Inflammatory macrophage treated with lipopolysaccharide for 4 hours (primary cell): ENCODE measurements around the gene TTLL6.
A peak's percentile ranks its signal among the peaks of the same experiment; 100 is the strongest.
"Not testable (repeated sequence)": the region's sequence is repeated elsewhere in the genome, so short reads cannot be mapped to it uniquely, and the experiment has no call there.

Source experiments
- DNase-seq: peaks from one replicate; pipeline ENCODE4 v3.0.0-alpha.2; 2020

TTLL6 gene

DNA sequence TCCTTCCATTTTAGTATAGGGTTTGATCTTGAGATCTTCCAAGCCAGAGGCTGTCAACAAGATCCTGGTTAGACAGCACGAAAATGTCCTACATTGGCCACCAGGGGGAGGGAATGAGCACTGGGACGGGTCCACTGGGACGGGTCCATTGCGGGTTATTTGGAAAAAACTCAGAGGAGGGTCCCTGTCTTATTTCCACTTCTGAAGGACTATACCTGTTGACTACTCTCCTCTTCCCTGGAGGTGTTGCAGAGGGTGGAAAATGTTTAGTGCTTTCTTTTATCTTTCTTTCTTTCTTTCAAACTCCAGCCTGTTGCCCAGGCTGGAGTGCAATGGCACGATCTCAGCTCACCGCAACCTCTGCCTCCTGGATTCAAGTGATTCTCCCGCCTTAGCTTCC lies 2.5 kb downstream of the TTLL6 start:
- peak; percentile 49 for DNase-seq

DNA sequence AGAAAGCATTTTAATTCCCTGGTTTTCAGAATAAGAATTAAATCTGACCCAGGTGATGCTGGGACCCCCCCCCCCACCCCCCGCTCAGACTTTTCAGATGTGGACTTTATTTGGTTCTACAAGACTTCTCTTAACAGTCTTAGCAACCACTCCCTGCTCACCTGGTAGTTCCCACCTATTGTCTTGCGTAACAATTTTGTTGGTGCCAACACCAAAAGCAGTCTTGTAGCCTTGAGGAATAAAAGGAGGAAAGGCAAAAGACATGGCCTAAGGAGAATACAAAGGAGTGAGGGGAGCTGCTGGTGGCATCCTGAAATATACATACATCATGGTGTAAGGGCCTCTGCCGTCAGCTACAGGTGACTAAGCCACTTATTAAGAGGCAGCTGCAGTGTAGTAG lies 5.0 kb downstream of the TTLL6 start:
- DNase-seq: no peak

DNA sequence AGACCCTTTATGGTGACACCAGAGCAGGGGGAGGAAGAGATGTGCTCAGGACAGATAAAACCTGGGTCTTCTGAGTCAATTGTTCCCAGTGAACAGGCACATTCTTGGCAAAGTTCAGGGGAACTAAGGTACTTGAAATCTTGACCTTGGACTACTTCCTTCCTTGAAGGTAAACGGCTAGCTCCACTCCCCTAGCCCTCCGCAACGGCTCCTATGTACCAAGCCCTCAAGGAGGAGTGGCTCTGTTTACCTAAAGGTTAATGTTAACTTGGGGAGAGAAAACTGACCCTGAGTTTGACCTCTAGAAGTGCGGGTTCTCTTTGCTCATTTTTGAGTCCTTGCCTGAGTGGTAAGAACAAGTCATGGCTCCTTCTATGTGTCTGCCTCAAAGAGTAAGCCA lies 7.8 kb downstream of the TTLL6 start:
- no peak for DNase-seq

DNA sequence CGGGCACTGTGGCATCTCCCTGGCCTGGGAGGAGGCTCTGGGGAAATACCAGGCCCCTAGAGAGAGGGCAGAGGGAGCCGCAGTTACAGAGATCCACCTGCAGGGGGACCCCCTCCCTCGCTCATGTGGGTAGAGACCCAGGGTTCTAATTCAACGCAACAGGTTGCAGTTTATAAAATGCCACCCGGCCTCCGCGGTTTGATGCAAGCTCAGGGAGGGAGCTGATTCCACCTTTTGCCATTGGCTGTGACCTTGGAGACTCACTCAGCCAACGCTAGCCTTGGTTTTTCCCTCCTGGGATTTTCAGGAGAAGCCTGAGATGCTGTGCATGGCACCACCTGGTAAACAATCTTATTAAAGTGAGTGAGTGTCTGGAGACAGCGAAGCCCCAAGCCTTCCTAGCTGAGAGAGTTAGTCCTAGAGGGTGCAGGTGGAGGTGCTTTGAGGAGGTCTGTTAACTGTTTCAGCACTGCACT lies 12.1 kb downstream of the TTLL6 start:
- DNase-seq: peak; percentile 42

DNA sequence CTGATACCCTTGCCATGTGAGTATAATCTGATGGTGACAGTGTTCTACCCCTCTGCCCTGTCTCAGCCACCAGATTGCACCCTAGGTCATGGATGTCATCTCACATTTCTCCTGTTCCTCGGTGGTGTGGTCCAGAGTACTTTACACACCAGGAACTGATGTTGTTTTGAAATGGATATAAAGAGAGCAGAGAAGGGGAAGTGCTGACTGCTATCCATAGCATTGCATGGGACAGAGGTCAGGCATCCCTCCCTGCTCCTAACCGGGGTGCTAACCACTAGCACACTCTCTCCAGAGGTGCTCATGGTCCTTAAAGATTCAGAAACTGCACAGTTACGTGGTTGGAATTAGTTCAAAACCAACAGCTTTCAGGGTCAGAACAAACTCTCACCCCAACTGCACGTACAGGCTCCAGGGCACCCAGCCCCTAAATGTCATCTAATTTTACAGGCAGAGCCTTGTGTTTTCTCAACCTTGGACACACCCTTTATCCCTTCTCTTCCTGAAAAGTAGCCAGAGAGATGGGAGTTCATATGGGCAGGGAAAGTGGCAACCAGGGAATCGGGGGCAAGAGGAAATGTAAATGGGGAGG lies 16.3 kb downstream of the TTLL6 start:
- peak; percentile 27 for DNase-seq

DNA sequence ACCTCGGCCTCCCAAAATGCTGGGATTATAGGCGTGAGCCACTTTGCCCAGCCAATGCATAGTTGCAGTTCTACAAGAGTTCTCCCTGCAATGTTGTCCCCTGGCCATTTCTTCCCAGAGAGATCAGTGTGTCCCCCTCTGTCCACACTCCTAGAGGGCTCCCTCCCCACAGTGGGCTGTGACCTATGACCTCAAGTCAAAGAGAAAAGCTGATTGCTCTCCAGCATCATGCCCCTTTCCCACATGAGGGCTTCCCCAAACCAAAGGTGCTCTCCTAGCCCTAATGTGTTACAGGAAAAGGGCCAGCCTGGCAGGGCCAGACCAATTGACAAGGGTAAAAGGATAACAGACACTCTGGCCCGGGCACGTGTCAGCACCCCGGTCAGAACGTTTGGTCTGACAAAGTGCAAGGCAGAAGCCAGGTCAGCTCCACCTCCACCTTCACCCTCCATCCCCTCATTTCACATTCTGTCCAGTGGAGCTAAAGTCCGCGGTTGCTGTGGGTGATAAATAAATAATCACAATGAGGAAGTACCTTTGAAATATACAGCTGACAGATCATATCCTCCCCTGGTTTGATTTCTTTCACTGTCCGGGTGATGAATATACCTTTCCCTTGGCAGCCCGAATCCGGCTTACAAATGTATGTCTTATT lies 17.8 kb downstream of the TTLL6 start:
- DNase-seq: no peak

DNA sequence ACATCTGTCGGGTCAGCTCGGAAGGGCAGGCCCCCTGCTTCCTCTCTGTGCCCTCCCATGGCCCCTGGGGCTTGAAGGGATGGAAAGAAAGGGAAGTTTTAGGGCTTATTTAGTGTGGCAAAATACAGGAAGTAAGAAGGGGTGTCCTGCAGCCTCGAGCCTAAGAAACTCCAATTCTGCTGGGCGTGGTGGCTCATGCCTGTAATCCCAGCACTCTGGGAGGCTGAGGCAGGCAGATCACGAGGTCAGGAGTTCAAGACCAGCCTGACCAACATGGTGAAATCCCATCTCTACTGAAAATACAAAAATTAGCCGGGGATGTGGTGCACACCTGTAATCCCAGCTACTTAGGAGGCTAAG lies 20.9 kb downstream of the TTLL6 start:
- DNase-seq: not testable (repeated sequence)

DNA sequence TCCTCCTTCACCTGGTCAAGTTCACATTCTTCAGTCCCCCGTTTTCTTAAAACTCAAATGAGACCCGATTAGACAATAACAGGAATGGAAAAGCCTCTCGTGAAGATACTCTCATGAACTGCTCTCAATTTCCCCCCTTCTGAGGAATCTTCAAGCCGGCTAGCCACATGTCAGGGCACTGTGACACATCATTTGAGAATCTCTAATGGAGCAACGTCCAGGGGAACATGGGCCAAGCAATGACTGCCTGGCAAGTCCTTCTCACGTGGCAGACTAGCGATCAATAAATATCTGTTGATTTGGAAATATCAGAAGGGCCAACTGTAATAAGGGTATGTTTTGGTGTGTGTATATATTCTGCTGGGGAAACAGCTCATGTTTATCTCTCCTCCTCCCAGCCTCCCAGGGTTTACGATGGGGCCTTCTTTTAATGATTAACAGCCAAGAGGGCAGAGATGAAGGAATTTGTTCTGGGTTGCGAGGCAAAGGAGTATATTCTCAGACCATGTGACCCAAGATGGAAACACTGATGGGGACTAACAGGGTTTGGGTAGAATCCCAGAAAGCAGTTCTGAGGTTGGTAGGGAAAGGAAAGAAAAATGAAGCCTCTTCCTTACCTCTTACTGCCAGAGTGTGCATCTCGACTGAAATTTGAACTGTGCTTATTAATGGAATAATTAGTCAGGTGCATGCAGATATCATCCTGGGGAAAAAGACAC lies 21.4 kb downstream of the TTLL6 start:
- DNase-seq: no peak

DNA sequence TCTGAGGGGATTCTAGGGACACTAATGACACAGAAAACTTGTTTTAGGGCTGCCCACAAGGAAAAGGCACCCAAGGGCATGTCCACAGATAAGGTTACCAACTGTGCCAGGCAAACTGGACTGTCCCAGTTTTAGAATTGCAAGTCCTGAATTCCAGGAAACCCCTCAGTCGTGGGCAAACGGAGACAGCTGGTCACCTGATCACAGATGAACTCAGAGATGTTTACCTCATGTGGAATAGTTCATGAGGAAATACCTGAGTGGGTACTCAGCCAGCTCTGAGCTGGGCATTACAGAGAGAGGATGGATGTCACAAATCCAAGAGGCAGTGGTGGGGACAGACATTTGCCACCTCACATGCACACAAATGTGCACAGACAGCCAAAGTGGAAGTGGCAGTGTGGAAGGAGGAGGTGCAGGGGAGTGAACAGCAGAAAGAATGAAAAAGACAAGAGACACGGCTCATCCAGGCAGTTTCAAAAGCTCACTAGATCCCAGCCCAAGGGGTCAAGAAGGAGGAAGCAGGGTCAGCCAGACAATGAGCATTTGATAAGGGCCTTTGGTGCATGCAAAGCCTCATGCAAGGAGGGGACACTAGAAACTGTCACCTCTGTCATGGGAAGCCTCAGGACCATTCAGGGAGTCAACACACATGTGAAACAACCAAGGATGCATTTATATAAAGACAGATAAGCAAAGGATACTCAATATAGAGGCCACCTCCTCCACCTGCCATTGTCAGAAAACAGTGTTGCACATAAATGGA lies 24.8 kb downstream of the TTLL6 start:
- no peak for DNase-seq

DNA sequence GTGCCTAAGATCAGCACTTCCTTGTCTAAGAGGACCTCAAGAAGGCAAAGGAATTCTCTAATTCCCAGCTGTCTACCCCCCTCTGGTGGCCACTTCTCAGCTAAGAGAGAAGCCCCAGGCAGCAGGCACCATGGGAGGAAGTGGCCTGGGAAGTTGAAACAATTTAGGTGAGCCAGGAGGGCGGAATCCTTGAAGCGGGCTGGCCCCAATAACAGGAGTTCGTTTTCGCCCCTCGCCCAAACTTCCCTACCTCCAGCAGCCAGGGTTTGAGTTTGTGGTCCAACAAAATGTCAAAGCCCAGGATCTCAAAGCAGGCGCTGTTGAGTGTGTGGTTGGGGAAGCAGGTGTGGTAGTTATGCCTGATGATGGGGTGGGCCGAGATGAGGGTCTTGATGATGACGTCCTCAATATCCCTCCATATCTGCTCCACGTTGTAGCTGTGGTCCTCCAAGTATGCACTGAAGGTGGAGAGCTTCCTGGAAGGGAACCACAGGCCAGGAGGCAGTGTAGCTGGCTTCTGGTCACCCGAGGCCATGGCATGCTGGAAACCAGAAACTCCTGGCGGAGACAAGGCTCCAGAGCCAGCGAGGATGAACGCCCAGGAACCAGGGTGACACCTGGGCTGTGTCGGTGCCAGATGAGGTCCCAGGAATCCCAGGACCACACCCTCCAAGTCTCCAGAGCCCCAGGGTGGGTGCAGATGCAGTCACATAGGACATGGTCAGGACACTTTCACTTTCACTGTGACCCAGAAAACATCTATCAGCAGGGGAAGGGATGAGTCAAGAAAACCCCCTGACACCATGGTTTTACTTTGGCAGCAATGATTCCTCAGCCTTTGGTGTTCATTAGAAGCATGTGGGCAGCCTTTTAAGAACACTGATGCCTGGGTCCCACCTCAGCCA lies 25.6 kb downstream of the TTLL6 start:
- peak; percentile 74 for DNase-seq

DNA sequence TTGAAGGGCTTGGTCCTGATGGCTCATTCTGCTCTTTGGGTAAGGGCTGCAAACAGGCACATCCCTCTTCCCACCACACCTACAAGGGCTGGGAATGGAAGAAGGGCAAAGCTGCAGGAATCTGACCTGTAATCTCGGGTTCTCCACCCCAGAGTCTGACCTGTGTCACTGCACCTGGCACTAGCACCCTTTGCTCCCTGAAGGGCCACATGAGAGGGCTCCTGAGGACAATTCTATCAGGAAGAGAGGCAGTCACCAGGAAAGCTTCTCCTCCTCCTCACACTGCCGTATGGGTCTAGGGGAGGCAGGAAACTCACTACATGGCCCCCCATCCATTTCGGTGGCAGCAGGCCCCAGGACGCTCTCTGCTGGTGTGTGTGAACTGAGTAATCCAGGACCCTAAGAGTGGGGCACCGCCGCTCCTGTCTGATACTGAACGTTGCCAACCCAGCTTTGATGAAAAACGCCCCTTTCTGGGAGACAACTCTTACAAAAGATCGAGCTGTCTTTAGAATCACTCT lies 26.4 kb downstream of the TTLL6 start:
- DNase-seq: no peak

DNA sequence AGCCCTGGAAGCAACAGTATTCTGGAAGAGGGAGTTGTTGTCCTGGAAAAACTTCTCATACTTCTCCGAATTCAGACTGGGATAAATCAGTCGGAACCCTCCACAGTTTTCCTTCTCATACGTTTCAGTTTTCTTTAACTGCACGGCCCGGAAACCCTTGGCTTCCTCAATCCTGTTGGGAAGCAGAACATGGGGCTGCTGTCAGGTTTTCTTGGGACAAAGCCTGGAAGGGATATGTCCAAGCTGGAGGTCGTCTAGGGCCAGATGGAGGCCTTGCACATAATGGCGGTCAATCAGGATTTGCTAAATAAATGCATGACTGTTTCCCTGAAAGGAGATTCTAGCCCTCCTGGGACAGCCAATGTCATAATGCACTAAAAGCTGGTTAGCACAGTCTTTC lies 29.2 kb downstream of the TTLL6 start:
- DNase-seq: no peak

DNA sequence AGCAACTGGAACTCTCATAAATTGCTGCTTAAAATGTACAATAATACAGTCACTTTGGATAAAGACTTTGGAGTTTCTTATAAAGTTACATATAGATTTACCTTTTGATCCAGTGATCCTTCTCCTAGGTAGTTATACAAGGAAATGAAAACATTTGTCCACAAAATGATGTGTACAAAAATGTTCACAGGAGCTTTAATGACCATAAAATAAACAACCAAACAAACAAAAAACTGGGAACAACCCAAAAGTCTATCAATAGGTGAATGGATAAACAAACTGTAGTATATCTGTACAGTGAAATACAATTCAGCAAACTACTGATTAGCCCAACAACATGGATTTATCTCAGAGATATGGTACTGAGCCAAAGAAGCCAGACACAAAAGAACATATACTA lies 37.6 kb downstream of the TTLL6 start:
- DNase-seq: no peak

DNA sequence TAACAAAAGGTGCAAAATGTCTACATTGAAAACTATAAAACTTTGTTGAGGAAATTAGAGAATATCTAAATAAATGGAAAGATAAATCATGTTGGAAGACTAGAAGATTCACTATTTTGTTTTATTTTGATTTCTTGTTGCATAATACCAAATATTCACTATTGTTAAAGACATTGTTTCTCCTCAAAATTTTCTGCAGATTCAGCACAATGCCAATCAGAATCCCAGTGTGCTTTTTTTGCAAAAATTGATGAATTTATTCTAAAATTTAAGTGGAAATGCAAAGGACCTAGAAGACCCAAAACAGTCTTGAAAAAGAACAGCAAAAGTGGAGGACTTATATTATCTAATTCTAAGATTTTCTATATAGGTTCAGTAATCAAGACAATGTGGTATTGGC lies 40.4 kb downstream of the TTLL6 start:
- DNase-seq: no peak

DNA sequence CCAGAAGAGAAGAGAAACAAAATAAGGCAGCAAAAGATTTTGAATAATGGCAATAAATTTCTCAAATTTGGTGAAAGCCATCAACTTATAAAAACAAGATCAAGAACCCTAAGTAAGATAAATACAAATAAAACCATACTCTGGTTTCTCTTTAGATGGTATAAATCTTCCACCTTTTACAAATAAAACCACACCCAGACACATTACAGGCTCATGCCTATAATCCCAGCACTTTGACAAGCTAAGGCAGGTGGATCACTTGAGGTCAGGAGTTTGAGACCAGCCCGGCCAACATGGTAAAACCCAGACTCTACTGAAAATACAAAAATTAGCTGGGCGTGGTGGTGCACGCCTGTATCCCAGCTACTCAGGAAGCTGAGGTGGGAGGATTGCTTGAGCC lies 43.8 kb downstream of the TTLL6 start:
- DNase-seq: no peak

DNA sequence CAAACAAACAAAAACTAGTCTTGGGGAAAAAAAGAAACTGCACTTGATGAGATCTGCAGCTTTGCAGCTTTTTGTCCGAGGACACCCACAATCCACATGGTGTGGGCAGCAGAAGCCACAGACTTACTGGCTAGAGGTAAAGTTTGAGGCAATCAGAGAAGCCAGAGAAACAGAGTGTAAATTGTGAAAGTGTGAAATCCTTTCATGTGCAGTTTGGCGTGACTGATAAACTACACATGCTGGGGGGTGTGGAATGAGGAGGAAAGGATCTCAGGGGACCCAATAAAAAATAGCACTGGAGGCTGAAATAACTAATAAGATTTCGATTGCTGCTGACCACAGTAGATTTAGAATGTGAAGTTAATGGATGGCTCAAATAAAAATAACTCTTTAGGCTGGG lies 46.1 kb downstream of the TTLL6 start:
- peak; percentile 3 for DNase-seq

DNA sequence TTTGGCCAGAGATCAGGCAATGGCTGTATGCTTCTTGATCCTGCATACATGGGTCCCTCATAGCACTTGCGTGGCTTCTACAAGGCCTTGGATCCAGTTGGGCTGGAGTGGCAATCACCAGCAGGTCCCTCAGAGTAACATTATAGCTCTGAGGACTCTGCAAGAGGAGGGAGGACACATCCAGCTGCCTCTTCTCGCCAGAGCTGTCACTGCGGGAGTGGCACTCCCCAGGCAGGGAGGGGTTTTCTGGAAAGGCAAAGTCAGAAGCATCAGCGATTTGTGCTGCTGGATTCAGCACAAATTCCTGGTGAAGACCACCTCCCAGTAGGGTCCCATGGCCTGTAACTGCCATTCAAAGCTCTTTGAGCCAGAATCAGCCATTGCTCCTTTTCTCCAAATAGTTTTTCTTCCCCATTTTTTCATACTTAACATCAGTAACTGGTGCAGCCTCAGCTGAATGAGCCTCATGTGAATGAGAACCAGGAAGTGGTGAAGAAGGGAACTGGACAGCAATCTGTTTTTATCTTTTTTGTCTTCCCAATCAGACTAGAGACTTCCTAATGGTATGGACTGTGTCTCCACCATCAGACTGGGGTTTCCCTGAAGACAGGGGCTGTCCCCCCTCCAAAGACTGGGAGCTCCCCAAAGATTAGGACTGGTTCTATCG lies 47.9 kb downstream of the TTLL6 start:
- peak; percentile 54 for DNase-seq

DNA sequence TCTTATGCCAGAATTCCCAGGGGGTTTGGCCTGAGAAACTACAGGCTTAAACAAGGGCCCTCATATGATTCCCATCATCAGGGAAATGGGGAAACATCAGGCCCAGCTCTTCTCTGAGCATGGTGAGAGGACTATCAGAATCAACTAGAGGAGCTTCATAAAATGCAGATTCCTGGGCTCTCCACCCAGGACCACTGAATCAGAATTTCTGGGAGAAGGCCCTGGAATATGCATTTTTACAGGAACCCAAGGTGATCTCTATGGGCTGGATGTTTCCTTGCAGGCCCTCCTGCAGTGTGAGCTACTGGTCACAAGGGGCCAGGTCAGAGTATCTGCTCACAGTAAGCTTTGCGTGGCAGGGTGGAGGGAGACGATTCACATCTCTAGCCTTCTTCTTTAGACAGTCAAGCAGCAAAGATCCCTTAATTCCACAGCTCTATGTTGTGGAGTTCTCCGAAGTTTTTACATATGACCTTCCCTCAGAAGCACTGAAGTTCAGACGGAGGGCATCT lies 49.7 kb downstream of the TTLL6 start:
- DNase-seq: no peak

DNA sequence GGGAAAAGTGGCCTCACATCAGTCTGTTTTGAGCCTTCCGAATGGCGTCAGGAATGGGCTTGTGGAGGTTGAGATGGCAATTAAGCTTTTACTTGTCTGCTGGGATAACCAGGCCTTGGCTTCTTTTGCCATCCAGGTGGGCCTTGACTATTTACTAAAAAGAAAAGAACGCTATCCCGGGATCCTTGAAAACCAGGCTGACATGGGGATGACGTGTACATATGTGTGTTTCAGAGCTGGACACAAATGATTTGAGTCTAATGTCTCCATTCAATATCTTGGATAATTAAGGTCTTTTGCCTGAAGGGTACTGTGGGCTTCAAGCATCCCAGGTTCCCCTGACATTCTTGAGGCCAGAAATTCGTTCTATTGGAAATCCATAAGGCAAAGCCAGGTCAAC lies 55.9 kb downstream of the TTLL6 start:
- DNase-seq: no peak

DNA sequence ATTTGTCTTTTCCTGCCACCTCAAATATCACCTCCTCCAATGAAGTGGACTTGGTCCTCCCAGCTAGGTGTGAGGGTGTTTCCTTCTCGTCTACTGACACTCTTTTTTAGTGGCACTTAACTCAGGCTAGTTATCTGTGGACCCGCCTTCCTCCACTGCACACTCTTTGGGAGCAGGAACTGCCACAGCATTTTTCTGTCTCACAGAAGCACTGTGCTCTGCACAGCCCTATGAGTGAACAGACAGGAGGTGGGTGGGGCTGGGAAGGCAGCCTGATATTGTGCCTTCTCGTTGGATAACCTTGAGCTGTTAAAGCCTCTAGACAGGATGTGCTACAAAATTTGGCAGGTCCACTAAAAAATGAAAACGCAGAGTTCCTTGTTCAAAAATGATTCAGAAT lies 56.6 kb downstream of the TTLL6 start:
- no peak for DNase-seq

DNA sequence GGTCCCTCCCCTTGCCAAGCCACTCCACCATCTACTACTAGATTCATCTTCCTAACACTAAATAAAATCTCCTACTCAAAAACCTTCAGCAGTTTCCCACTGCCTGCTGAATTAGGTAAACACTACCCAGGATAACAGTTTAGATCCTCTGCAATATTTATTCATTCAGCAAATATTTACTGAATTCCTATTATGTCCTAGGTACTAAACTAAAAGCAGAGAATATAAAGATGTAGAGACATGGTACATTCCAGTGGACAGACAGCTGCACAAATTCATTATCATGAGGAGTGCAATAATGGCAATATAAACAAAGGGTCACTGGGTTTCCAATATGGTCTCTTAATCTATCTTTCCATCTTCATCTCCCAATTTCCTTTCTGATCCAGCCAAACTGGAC lies 57.7 kb downstream of the TTLL6 start:
- DNase-seq: no peak
